ENCODE results near the gene ALDH9A1.
A peak's percentile ranks its signal among the peaks of the same experiment; 100 is the strongest.
"Not testable (repeated sequence)": the region's sequence is repeated elsewhere in the genome, so short reads cannot be mapped to it uniquely, and the experiment has no call there.

The ALDH9A1 gene

GRCh38 chr1:165688046-165688445 is 10.3 kb downstream of the ALDH9A1 start:
- DNase-seq (ENCODE audit: insufficient read length, low spot score) (no peak), FAIRE-seq (no peak)

- FAIRE-seq, result peak; percentile 11
- no peak for DNase-seq (ENCODE audit: insufficient read length, low spot score)
These were observed 11.4 kb downstream of the ALDH9A1 start for GRCh38 chr1:165686971-165687433.

- peak; percentile 77 for FAIRE-seq
- no peak for DNase-seq (ENCODE audit: insufficient read length, low spot score)
These were observed 12.0 kb downstream of the ALDH9A1 start for GRCh38 chr1:165686121-165686970.

- DNase-seq (ENCODE audit: insufficient read length, low spot score), result no peak
- FAIRE-seq, result no peak
These were observed 14.4 kb downstream of the ALDH9A1 start for GRCh38 chr1:165683848-165684485.

GRCh38 chr1:165680773-165681172 is 17.6 kb downstream of the ALDH9A1 start:
- not testable (repeated sequence) for FAIRE-seq; DNase-seq (ENCODE audit: insufficient read length, low spot score)

GRCh38 chr1:165680303-165680702 is 18.1 kb downstream of the ALDH9A1 start:
- FAIRE-seq, result no peak
- no peak for DNase-seq (ENCODE audit: insufficient read length, low spot score)

- FAIRE-seq, result no peak
- DNase-seq (ENCODE audit: insufficient read length, low spot score), result no peak
These were observed 18.9 kb downstream of the ALDH9A1 start for GRCh38 chr1:165679282-165680036.

- no peak for DNase-seq (ENCODE audit: insufficient read length, low spot score)
- no peak for FAIRE-seq
These were observed 19.9 kb downstream of the ALDH9A1 start for GRCh38 chr1:165678509-165678908.

GRCh38 chr1:165675794-165676193 is 22.6 kb downstream of the ALDH9A1 start:
- DNase-seq (ENCODE audit: insufficient read length, low spot score) (no peak), FAIRE-seq (no peak)

GRCh38 chr1:165674599-165674998 is 23.8 kb downstream of the ALDH9A1 start:
- DNase-seq (ENCODE audit: insufficient read length, low spot score) (no peak), FAIRE-seq (no peak)

- DNase-seq (ENCODE audit: insufficient read length, low spot score) (no peak), FAIRE-seq (no peak)
These were observed 26.8 kb downstream of the ALDH9A1 start for GRCh38 chr1:165671526-165671925.

- FAIRE-seq (no peak), DNase-seq (ENCODE audit: insufficient read length, low spot score) (no peak)
These were observed 30.2 kb downstream of the ALDH9A1 start for GRCh38 chr1:165668184-165668583.

- FAIRE-seq, result no peak
- DNase-seq (ENCODE audit: insufficient read length, low spot score), result no peak
These were observed 32.1 kb downstream of the ALDH9A1 start for GRCh38 chr1:165666152-165666825.

GRCh38 chr1:165662186-165662585 is 36.2 kb downstream of the ALDH9A1 start:
- FAIRE-seq, result no peak
- no peak for DNase-seq (ENCODE audit: insufficient read length, low spot score)

- FAIRE-seq (no peak), DNase-seq (ENCODE audit: insufficient read length, low spot score) (no peak)
These were observed 36.7 kb downstream of the ALDH9A1 start for GRCh38 chr1:165661703-165662102.

GRCh38 chr1:165659581-165659895 is 38.8 kb downstream of the ALDH9A1 start:
- DNase-seq (ENCODE audit: insufficient read length, low spot score), result no peak
- FAIRE-seq, result no peak

- FAIRE-seq; DNase-seq (ENCODE audit: insufficient read length, low spot score): not testable (repeated sequence)
These were observed 39.4 kb downstream of the ALDH9A1 start for GRCh38 chr1:165658766-165659580.

- DNase-seq (ENCODE audit: insufficient read length, low spot score) (no peak), FAIRE-seq (peak; percentile 4)
These were observed 47.3 kb downstream of the ALDH9A1 start for GRCh38 chr1:165650981-165651625.

GRCh38 chr1:165648919-165649572 is 49.3 kb downstream of the ALDH9A1 start:
- FAIRE-seq, result no peak

More at GRCh38 chr1:165648919-165649572, 49.3 kb downstream of the ALDH9A1 start:
- no peak for DNase-seq (ENCODE audit: insufficient read length, low spot score)

Measured in GM19239 (cell line).